ENCODE results near the gene ZNF683.

The ZNF683 gene

DNA sequence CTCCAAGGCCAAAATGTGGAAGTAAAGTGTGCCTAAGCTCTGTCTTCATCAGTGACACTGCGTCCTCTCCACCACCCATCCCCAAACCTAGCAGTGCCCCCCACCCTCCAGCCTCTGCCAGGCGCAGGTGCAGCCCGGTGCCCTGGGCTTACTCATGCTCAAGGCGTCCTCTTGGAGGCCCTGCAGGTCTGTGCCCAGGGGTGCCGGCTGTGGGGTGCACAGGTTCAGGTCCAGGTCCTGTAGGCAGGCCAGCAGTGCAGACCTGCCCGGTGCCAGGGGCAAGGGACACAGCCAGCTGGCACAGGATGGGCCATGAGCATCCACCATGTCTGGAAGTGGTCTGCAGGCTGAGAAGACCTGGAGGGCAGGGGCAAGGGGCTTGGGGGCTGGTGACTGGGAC is 5.1 kb downstream of the ZNF683 start:
- no peak for DNase-seq (ENCODE audit: low read depth, low spot score)
- Histone ChIP-seq H3K27ac (no peak overlapping the region), H3K36me3 (ENCODE audit: insufficient read depth, low read length) (no peaks in the 10 kb centered on the region), H3K4me3 (no peak overlapping the region), H3K9ac (ENCODE audit: insufficient read length) (no peak overlapping the region), H3K9me3 (ENCODE audit: low read depth, low read length) (no peaks in the 10 kb centered on the region)
- TF ChIP-seq POLR2AphosphoS5 (IDR thresholded peaks at IDR 0.05; ENCODE audit: borderline replicate concordance, low read depth, low read length) (no peak), EZH2 (IDR thresholded peaks at IDR 0.05) (no peak), FOXP2 (optimal IDR thresholded peaks at IDR 0.05; ENCODE audit: control extremely low read depth, extremely low read length, insufficient read depth) (no peak)

- H3K36me3 ChIP-seq (ENCODE audit: insufficient read depth, low read length): no peaks in the 10 kb centered on the region
- H3K9ac ChIP-seq (ENCODE audit: insufficient read length): no peak overlapping the region
- TF ChIP-seq EZH2 (IDR thresholded peaks at IDR 0.05) (no peak), POLR2AphosphoS5 (IDR thresholded peaks at IDR 0.05; ENCODE audit: borderline replicate concordance, low read depth, low read length) (no peak), FOXP2 (optimal IDR thresholded peaks at IDR 0.05; ENCODE audit: control extremely low read depth, extremely low read length, insufficient read depth) (no peak)
- no peak overlapping the region for H3K27ac ChIP-seq
- no peak for DNase-seq (ENCODE audit: low read depth, low spot score)
- no peaks in the 10 kb centered on the region for H3K9me3 ChIP-seq (ENCODE audit: low read depth, low read length)
- H3K4me3 ChIP-seq: no peak overlapping the region
Measured at GRCh38 chr1:26364956-26365355, 7.6 kb downstream of the ZNF683 start.

GRCh38 chr1:26363549-26364448 is 8.8 kb downstream of the ZNF683 start:
- Histone ChIP-seq H3K27ac (no peak overlapping the region), H3K9ac (ENCODE audit: insufficient read length) (no peak overlapping the region), H3K4me3 (no peak overlapping the region), H3K9me3 (ENCODE audit: low read depth, low read length) (no peaks in the 10 kb centered on the region), H3K36me3 (ENCODE audit: insufficient read depth, low read length) (no peaks in the 10 kb centered on the region)
- TF ChIP-seq FOXP2 (optimal IDR thresholded peaks at IDR 0.05; ENCODE audit: control extremely low read depth, extremely low read length, insufficient read depth): peak; percentile 20
- TF ChIP-seq EZH2 (IDR thresholded peaks at IDR 0.05): no peak
- peak; percentile 30 for DNase-seq (ENCODE audit: low read depth, low spot score)

GRCh38 chr1:26362331-26362730 is 10.2 kb downstream of the ZNF683 start:
- Histone ChIP-seq H3K9ac (ENCODE audit: insufficient read length) (no peak overlapping the region), H3K36me3 (ENCODE audit: insufficient read depth, low read length) (no peaks in the 10 kb centered on the region), H3K4me3 (no peak overlapping the region), H3K27ac (no peak overlapping the region), H3K9me3 (ENCODE audit: low read depth, low read length) (no peaks in the 10 kb centered on the region)
- no peak for DNase-seq (ENCODE audit: low read depth, low spot score)
- TF ChIP-seq FOXP2 (optimal IDR thresholded peaks at IDR 0.05; ENCODE audit: control extremely low read depth, extremely low read length, insufficient read depth) (no peak), POLR2AphosphoS5 (IDR thresholded peaks at IDR 0.05; ENCODE audit: borderline replicate concordance, low read depth, low read length) (no peak), EZH2 (IDR thresholded peaks at IDR 0.05) (no peak)

- TF ChIP-seq EZH2 (IDR thresholded peaks at IDR 0.05) (no peak), FOXP2 (optimal IDR thresholded peaks at IDR 0.05; ENCODE audit: control extremely low read depth, extremely low read length, insufficient read depth) (no peak), POLR2AphosphoS5 (IDR thresholded peaks at IDR 0.05; ENCODE audit: borderline replicate concordance, low read depth, low read length) (no peak)
Measured at GRCh38 chr1:26361605-26362122, 10.9 kb downstream of the ZNF683 start.

GRCh38 chr1:26360807-26361604 is 11.5 kb downstream of the ZNF683 start:
- Histone ChIP-seq H3K9me3 (ENCODE audit: low read depth, low read length) (no peaks in the 10 kb centered on the region), H3K4me3 (peak overlapping the region; percentile 36), H3K36me3 (ENCODE audit: insufficient read depth, low read length) (no peaks in the 10 kb centered on the region), H3K9ac (ENCODE audit: insufficient read length) (no peak overlapping the region), H3K27ac (no peak overlapping the region)
- DNase-seq (ENCODE audit: low read depth, low spot score): no peak
- TF ChIP-seq EZH2 (IDR thresholded peaks at IDR 0.05) (no peak), FOXP2 (optimal IDR thresholded peaks at IDR 0.05; ENCODE audit: control extremely low read depth, extremely low read length, insufficient read depth) (no peak), POLR2AphosphoS5 (IDR thresholded peaks at IDR 0.05; ENCODE audit: borderline replicate concordance, low read depth, low read length) (no peak)

More at GRCh38 chr1:26361605-26362122, 10.9 kb downstream of the ZNF683 start:
- no peaks in the 10 kb centered on the region for H3K9me3 ChIP-seq (ENCODE audit: low read depth, low read length)
- no peak overlapping the region for H3K9ac ChIP-seq (ENCODE audit: insufficient read length)
- no peak overlapping the region for H3K4me3 ChIP-seq
- no peak for DNase-seq (ENCODE audit: low read depth, low spot score)
- no peaks in the 10 kb centered on the region for H3K36me3 ChIP-seq (ENCODE audit: insufficient read depth, low read length)
- H3K27ac ChIP-seq: no peak overlapping the region

GRCh38 chr1:26359981-26360806 is 12.4 kb downstream of the ZNF683 start:
- Histone ChIP-seq H3K4me3 (peak overlapping the region; percentile 36), H3K27ac (no peak overlapping the region), H3K9ac (ENCODE audit: insufficient read length) (no peak overlapping the region), H3K9me3 (ENCODE audit: low read depth, low read length) (no peaks in the 10 kb centered on the region), H3K36me3 (ENCODE audit: insufficient read depth, low read length) (no peaks in the 10 kb centered on the region)
- DNase-seq (ENCODE audit: low read depth, low spot score): no peak
- no peak for TF ChIP-seq FOXP2 (optimal IDR thresholded peaks at IDR 0.05; ENCODE audit: control extremely low read depth, extremely low read length, insufficient read depth)
- TF ChIP-seq EZH2 (IDR thresholded peaks at IDR 0.05): no peak
- no peak for TF ChIP-seq POLR2AphosphoS5 (IDR thresholded peaks at IDR 0.05; ENCODE audit: borderline replicate concordance, low read depth, low read length)

All from SK-N-MC (cell line).